ENCODE measurements around the gene MTG1. TPM values are rescaled to one million over a fixed set of nuclear protein-coding genes. Genes with fewer than 3 reads are reported as not detected.
"Not testable (repeated sequence)": the region's sequence is repeated elsewhere in the genome, so short reads cannot be mapped to it uniquely, and the experiment has no call there.

MTG1 gene
- total RNA-seq, 1 donor from 2014 or later: 29.4 TPM

DNA sequence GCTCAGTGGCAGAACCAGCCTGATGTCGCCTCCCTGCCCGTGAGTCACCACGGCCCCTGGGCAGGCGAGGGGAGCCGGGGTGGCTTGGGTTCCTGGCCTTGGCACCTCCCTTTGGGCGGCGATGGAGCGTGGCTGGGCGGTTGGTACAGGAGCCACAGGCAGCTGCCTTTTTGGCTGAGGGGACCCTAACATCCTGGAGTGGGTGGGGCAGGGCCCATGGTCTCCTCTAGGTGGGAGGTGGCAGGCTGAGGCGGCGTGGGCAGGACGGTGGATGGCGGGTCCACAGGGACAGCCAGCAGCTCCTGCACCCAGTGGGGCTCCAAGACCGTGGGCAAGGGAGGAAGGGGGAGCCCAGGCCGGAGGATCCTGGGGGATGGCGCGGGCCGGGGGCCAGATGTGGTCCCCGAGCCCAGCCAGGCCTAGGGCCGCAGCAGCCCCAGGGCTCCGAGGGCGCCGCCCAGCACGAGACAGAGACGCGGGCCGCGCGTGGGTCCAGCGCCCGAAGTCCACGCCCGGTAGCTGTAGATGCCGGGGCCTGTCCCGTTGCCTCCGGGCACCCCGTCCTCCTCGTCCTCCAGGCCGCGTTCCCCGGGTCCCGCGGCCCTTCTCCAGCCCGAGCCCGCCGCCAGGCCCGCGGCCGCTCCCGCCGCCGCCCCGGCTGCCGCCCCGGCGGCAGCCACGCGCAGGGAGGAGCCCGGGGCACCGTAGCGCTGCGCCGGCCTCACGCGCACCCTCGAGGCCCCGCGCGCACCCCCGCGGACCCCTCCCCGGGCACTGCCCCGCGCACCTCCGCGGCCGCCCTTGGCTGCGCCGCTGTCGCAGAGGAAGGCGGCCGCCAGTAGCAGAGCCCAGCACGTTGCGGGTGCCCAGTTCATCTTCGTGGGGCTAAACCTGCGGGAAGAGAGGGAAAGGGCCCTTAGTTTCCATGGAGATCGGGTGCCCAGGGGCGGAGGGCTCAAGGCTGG is 29.1 kb downstream of the MTG1 start:
- DNase-seq (ENCODE audit: low read depth in 2 of 2): no peak

- DNase-seq (ENCODE audit: low read depth in 2 of 2): not testable (repeated sequence)
These were observed 30.1 kb downstream of the MTG1 start for GRCh38 chr10:133424102-133424501.

DNA sequence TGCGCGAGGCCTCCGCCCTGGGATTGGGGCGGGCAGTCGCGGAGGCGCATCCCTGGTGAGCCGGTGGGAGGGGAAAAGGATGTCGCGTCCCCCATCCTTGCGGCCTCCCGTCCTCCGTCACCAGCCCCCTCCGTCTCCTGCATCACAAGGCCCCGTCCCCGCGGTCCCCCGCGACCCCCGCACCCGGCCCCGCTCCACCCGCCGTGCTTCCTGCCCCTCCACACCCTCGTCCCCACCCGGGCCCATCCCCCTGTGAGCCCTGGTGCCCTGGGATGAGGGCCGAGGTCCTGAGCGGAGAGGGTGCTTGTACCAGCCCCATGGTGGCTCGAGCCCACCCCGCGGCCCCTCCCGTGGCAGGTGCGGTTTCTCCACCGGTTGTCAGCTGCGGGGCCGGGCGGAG is 30.6 kb downstream of the MTG1 start, which contains the start of gene SPRN:
Gene SPRN (minus strand): TSS at position 25 of the 400 bp plus-strand sequence. CDS start 944 bp downstream, outside the sequence.
- not testable (repeated sequence) for DNase-seq (ENCODE audit: low read depth in 2 of 2)

- not testable (repeated sequence) for DNase-seq (ENCODE audit: low read depth in 2 of 2)
These were observed 35.6 kb downstream of the MTG1 start for GRCh38 chr10:133429571-133429970.

- not testable (repeated sequence) for DNase-seq (ENCODE audit: low read depth in 2 of 2)
These were observed 38.1 kb downstream of the MTG1 start for GRCh38 chr10:133431888-133432613.

DNA sequence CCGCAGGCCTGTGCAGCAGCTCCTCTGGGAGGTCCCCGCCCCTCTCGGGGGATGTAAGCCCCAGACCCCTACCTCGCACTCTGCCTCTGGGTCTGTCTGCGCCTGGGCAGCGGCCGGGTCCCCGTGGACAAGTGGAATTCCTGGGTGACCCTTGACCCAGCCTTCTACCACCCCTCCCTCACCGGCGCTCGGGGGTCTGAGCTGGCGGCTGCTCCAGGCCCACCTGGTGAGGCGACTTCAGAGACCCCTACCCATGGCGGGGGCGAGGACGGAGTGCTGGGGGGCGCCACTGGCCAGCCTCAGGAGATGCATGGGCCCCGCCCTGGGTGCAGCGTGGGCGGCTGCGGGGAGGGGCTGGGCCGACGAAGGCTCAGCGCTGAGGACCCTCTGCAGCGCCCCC is 38.8 kb downstream of the MTG1 start:
- DNase-seq (ENCODE audit: low read depth in 2 of 2): not testable (repeated sequence)

GRCh38 chr10:133438711-133439273 is 44.8 kb downstream of the MTG1 start:
- peak; percentile 37 for DNase-seq (ENCODE audit: low read depth in 2 of 2)

GRCh38 chr10:133439517-133440461 is 45.8 kb downstream of the MTG1 start:
- no peak for DNase-seq (ENCODE audit: low read depth in 2 of 2)

GRCh38 chr10:133440633-133441285 is 46.8 kb downstream of the MTG1 start:
- no peak for DNase-seq (ENCODE audit: low read depth in 2 of 2)

GRCh38 chr10:133441356-133441755 is 47.4 kb downstream of the MTG1 start:
- DNase-seq (ENCODE audit: low read depth in 2 of 2): not testable (repeated sequence)

DNA sequence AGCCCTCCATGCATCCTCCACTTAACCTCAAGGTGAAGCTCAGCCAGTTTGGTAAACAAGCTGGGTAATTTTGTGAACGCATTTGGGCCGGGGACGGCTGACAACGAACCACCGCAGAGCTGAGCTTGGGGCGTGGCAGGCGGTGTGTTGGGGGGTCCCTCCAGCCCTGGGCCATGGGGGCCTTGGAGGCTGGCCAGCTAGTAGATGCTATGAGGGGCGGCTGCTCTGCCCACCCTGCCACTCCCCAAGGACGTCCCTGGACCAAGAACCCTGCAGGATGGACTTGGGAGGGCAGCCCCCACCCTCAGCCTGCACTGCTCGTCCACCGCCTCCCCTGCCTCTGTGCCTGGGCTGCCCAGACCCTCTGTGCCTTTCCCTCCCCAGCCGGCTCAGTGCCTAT is 47.8 kb downstream of the MTG1 start:
- no peak for DNase-seq (ENCODE audit: low read depth in 2 of 2)

GRCh38 chr10:133442191-133442966 is 48.4 kb downstream of the MTG1 start:
- no peak for DNase-seq (ENCODE audit: low read depth in 2 of 2)

- DNase-seq (ENCODE audit: low read depth in 2 of 2): no peak
These were observed 49.3 kb downstream of the MTG1 start for GRCh38 chr10:133442967-133443924.

DNA sequence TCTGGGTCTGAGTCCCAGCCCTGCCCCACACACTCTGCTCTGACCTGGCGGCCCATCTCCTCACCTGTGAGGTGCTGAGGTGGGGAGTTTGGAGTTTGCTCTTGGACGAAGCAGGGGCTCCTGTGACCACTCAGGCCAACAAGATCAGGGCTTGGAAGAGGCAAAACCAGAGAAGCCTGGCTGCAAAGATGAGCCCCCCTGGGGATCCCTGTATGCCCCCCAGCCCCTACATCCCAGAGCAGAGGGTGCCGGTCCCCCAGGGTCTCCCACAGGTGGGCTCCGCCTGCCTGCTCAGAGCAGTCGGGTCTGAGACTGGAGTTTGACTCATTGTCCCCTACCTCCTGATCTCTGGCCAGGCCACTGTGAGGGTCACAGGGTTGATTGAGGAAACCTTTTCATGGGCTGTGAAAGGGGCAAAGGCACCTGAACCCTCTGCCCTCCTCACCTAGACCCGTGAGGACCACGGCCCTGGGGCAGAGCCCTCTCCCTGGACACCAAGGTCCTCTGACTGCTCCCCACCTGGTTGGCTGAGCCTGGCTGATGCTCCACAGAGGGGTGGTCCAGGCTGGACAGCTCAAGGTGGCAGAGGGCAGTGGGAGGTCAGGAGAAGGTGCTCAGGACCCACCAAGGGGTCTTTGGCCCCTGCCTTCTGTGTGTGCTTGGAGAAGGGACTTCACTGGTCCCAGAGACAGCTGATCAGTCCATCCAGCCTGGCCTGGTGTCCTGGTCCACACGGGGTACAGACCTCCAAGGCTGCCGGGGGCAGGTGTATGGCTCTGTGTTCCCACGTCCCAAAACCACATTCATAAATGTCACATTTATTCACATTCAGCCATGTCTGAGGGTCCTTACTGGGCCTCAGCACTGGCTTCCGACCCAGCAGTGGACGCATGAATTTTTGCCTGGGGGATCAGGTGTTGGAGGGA is 50.6 kb downstream of the MTG1 start:
- DNase-seq (ENCODE audit: low read depth in 2 of 2): no peak

DNA sequence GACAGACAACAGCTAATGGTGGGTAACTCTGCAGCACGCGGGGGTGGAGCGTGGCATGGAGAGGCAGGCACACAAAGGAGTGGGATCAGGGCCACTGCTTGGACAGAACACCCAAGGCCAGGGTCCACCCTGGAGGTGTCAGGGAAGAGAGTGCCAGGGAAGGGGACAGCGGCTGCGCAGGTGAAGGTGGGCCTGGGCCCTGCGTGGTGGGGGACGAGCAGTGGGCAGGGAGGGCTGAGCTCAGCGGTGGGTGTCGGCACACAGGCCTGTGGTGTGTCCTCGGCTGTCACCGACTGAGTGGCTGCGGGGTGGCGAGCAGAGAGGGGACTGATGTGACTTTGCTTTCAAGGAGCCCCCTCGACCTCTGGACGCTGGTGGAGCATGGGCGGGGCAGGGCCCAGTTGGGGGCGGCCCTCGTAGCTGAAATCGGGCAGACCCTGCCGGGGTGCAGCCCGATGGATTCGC is 51.3 kb downstream of the MTG1 start:
- no peak for DNase-seq (ENCODE audit: low read depth in 2 of 2)

DNA sequence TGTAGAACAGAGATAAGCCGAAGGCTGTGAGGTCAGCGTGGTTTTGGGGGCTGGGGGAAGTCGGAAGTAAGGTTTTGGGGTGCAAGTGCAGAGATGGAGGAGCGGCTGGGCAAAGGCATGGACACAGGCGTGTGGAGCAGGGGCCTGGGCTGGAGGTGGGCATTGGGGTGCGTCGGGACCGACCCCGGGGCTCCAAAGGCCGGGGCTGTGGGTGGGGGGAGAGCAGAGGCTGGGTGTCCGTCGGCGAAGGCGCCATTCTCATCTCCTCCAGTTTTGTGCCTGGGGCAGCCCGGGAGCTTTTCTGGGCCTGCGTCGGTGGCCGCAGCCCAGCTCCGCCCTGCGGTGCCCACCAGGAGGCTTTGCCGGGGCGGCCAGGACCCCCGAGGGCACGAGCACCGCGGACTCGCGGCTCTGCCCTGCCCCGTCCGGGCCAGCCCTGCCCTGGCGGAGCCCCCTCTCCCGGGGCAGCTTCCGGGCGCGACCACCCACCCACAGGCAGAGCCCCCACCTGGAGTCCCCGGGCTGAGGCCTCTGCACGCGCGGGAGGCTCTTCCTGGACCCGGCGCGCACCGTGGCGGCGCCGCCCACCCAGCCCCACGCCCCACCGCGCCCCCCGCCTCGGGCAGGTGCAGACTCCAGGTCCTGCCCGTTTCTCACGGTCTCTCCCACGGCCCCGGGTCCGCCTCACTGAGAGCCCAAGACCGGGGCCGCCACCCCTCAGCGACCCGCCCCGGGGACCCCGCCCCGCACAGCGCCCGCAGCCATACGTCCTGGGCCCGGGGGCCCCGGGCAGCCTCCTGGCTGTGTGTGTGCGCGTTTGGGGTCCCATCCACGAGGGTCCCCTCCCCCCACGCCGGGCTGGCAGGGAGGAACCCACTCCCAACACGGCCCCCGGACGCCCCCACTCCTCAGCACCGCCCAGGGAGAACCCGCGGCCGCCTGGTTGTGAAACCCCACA is 52.1 kb downstream of the MTG1 start:
- no peak for DNase-seq (ENCODE audit: low read depth in 2 of 2)
